AG04450 (cell line): Measurements from ENCODE around the gene INSYN2B. TPM values are rescaled to one million over a fixed set of nuclear protein-coding genes. Genes with fewer than 3 reads are reported as not detected.

Source experiments
- CTCF ChIA-PET: fragments of 300-600, 350-600 bp; formaldehyde crosslinking; extraction: SDS; loops from one replicate; lab custom pipeline; 2022; ENCODE audit warnings: antibody characterized with exemption, inconsistent platforms; lab: Charles Lee
- POLR2A ChIA-PET: fragments of 350-600 bp; formaldehyde crosslinking; extraction: SDS; loops from one replicate; lab custom pipeline; 2021; ENCODE audit warnings: antibody characterized with exemption, inconsistent platforms; lab: Yijun Ruan, JAX
- DNase-seq: peaks from one replicate; pipeline ENCODE4 v3.0.0-alpha.2; 2011; ENCODE audit warnings: low read depth, low spot score
- H3K27ac ChIP-seq: one replicate; pipeline ENCODE4 v1.5.1; 2012; ENCODE audit warnings: low read depth, low read length, control low read depth
- H3K27me3 ChIP-seq: one replicate; pipeline ENCODE4 v1.6.0; 2012; ENCODE audit warnings: low read length; ENCODE audit not compliant: control insufficient read depth, insufficient read depth
- H3K4me3 ChIP-seq: 2 replicates; pipeline ENCODE4 v1.5.1; 2011; ENCODE audit warnings: mild to moderate bottlenecking, low read depth, low read length, control low read depth
- H3K9me3 ChIP-seq: 2 replicates; pipeline ENCODE4 v1.5.1; 2012; ENCODE audit warnings: low read length; ENCODE audit not compliant: control insufficient read depth, insufficient read depth
- polyA plus RNA-seq: library from polyadenylated mRNA; depleted of rRNA; stranded (reverse); fragments of >200 nt; gene quantifications from 2 replicates; pipeline ENCODE4 v1.2.3, GENCODE V29; 2011
- TF ChIP-seq, protein P1 (sequence below): IDR thresholded peaks from 2 replicates; pipeline ENCODE4 v1.5.1; 2011; ENCODE audit warnings: low read depth, low read length, control low read depth, inconsistent platforms

The INSYN2B gene
- polyA plus RNA-seq, 1 experiment = 6.8 TPM

DNA sequence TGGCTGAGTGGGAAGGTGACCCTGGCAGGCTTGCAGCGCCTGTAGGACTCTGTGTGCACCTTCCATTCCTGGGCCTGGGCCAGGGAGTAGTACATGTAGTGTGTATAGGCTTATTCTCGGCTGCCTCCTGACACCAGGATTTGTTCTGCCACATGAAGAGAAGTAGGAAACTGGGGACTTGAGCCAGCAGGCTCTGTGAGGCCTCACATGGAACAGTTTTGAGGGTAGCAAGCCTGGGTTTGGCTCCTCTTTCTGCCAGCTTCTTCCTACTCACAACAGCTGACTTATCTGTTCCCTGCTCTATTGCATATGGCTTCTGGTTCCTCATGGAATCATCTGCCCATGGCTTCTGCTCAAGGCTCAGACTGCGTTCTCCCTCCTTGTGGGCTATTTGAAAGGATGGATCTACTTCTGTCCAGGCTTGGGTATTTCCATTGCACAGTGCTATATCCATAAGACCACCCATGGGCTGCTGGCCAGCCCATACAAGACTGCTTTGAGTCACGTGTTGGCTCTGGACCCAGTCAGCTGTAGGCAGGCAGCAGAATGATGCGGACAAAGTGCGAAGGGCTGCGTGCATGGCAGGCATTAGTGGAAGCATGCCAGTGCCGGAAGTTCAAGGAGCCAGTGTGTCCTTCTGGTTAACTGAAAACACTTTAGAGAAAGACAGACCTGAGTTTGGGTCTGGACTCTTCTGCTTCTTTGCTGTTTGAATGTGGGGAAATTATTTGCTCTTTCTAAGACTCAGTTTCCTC is 11.0 kb upstream of the INSYN2B start:
- Histone ChIP-seq H3K27me3 (no peaks in the 10 kb centered on the region), H3K4me3 (no peak overlapping the region), H3K27ac (no peak overlapping the region), H3K9me3 (no peaks in the 10 kb centered on the region)
- DNase-seq = no peak
- ChIA-PET POLR2A (no interaction called here), CTCF (interaction anchor here (1.1 to 3.5 kb wide), 3 partner anchors 11 to 409 kb away, joined by 5 to 25 read pairs (median 8); partner anchors contain the start of gene INSYN2B)
- TF ChIP-seq, protein P1, sequence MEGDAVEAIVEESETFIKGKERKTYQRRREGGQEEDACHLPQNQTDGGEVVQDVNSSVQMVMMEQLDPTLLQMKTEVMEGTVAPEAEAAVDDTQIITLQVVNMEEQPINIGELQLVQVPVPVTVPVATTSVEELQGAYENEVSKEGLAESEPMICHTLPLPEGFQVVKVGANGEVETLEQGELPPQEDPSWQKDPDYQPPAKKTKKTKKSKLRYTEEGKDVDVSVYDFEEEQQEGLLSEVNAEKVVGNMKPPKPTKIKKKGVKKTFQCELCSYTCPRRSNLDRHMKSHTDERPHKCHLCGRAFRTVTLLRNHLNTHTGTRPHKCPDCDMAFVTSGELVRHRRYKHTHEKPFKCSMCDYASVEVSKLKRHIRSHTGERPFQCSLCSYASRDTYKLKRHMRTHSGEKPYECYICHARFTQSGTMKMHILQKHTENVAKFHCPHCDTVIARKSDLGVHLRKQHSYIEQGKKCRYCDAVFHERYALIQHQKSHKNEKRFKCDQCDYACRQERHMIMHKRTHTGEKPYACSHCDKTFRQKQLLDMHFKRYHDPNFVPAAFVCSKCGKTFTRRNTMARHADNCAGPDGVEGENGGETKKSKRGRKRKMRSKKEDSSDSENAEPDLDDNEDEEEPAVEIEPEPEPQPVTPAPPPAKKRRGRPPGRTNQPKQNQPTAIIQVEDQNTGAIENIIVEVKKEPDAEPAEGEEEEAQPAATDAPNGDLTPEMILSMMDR = no peak

DNA sequence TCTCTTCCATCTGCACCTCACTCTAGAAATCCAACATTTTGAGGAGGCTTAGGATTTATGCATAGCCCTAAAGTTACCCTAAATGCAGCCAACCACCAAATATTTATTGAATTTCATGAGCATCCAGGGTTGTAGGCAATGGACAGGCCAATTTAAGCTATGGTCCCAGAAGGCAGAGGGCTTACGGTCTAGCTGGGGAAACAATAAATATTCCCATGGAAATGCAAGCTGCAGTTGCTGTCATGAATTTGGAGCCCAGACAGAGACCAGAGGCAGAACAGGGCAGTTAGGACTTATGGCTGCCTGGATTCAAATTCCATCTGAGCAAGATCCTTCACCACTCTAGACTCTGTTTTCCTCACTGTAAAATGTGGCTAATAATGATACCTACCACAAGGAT is 9.1 kb upstream of the INSYN2B start:
- TF ChIP-seq, protein P1 = no peak
- CTCF ChIA-PET = interaction anchor here (2.2 to 3.5 kb wide), 2 partner anchors 9 to 82 kb away, joined by 10 to 25 read pairs; partner anchors contain the start of gene INSYN2B
- H3K4me3 ChIP-seq = no peak overlapping the region
- no peaks in the 10 kb centered on the region for H3K9me3 ChIP-seq
- no peak for DNase-seq
- no peak overlapping the region for H3K27ac ChIP-seq
- no peaks in the 10 kb centered on the region for H3K27me3 ChIP-seq
- POLR2A ChIA-PET = no interaction called here

DNA sequence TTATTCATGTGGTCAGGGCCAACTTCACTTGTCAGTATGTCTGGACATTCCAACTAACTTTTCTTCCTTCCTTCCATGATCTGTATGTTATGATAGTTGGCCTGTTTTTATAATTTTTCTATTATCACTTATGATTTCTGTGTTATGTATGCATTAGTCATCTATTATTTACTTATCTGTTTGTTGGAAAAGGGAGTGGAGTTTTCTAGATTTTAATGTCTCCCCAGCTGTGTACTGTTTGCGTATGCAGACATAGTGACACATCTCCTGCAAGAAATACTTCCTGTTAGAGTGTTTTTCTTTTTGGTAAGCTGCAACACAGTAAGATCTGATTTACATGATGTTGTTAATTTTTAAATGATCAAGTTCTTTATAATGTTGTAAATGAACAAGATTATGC is 8.7 kb upstream of the INSYN2B start:
- TF ChIP-seq, protein P1 = no peak
- Histone ChIP-seq H3K27ac (no peak overlapping the region), H3K4me3 (no peak overlapping the region), H3K9me3 (no peaks in the 10 kb centered on the region), H3K27me3 (no peaks in the 10 kb centered on the region)
- CTCF ChIA-PET = interaction anchor here (2.2 to 3.5 kb wide), 2 partner anchors 8 to 82 kb away, joined by 10 to 25 read pairs; partner anchors contain the start of gene INSYN2B
- DNase-seq = no peak
- POLR2A ChIA-PET = no interaction called here

DNA sequence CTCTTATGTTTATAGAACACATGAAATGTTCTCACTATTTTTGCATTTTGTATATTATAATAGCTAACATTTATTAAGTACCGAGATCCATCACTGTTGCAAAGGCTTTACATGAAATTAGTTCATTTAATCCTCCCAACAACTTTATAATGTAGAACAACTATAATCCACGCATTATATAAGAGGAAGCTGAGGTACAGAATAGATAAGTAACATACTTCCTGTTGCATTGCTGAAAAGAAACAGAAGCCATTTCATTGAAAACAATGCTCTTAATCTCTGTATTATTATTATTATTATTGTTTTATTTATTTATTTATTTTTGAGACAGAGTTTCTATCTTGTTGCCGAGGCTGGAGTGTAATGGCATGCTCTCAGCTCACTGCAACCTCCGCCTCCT is 7.9 kb upstream of the INSYN2B start:
- ChIA-PET CTCF (interaction anchor here (1.2 to 3.5 kb wide), 3 partner anchors 8 to 287 kb away, joined by 7 to 25 read pairs (median 10); partner anchors contain the start of gene INSYN2B), POLR2A (no interaction called here)
- no peak for DNase-seq
- Histone ChIP-seq H3K27ac (no peak overlapping the region), H3K9me3 (no peaks in the 10 kb centered on the region), H3K4me3 (no peak overlapping the region), H3K27me3 (no peaks in the 10 kb centered on the region)
- TF ChIP-seq, protein P1 = no peak

DNA sequence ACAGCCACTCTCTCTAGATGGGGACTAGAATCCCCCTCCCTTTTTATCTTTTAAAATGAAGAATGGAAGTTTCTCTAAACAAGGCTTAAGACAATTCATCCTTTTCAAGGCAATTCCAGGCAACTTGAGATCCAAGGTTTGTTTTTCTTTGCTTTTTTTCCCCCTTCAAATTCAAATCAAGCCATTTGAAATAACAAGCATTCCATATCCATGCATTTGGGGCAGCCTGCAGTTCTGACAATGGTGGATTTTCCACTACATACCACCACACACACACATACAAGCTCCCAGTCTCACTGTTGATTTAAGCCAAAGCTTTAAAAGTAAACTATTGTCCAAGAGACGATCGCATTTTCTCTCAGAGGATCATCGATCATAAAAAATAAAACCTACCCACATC is 424 bp downstream of the INSYN2B start:
- ChIA-PET CTCF (interaction anchor here (0.6 to 2.5 kb wide), 102 partner anchors 9 to 1508 kb away, joined by 3 to 56 read pairs (median 7); partner anchors contain the start of gene SPDL1), POLR2A (interaction anchor here (1.3 to 1.6 kb wide), 3 partner anchors 34 to 278 kb away, joined by 4 to 6 read pairs (median 6); no protein-coding TSS in a partner anchor)
- no peak for DNase-seq
- TF ChIP-seq, protein P1 = no peak
- Histone ChIP-seq H3K27me3 (no peaks in the 10 kb centered on the region), H3K9me3 (no peaks in the 10 kb centered on the region), H3K27ac (peak overlapping the region; percentile 57), H3K4me3 (peak overlapping the region; percentile 76)
